Measurements from ENCODE around the gene FGF22. TPM values are rescaled to one million over a fixed set of nuclear protein-coding genes. Genes with fewer than 3 reads are reported as not detected.
A peak's percentile ranks its signal among the peaks of the same experiment; 100 is the strongest.

Gene FGF22
- total and polyA plus RNA-seq, 2 of the 8 experiments (the other 6 are each of a cell fraction or from before 2014, with no cell fraction given) = 0.44 to 1.7 TPM

- no peak overlapping the region for H2BK12ac ChIP-seq (ENCODE audit: low read depth, low read length)
- H3K4me2 ChIP-seq (ENCODE audit: insufficient read depth in 1 of 2, low read depth in 2 of 2, low read length in 2 of 2) = no peak overlapping the region
- no peaks in the 10 kb centered on the region for H3K4me1 ChIP-seq (replicated peaks in 1 of 4; ENCODE audit: control insufficient read depth in 3 of 4, insufficient read depth in 4 of 4, low read length in 3 of 4)
- DNase-seq (ENCODE audit: low read depth in 1 of 2, low spot score in 2 of 2) = no peak
- CTCF ChIA-PET (ENCODE audit: partially characterized antibody) = interaction anchor here (1.4 kb wide), 1 partner anchor 90 kb away, joined by 4 read pairs; no protein-coding TSS in a partner anchor
- H3K23ac ChIP-seq (ENCODE audit: insufficient read length) = no peak overlapping the region
- no peak overlapping the region for H4K91ac ChIP-seq (replicated peaks; ENCODE audit: insufficient read length, low read length)
- no peak overlapping the region for H3K9ac ChIP-seq (replicated peaks in 1 of 4; ENCODE audit: extremely low read depth in 1 of 4, low read depth in 3 of 4, low read length in 3 of 4)
- TF ChIP-seq SP2 (IDR thresholded peaks at IDR 0.05; ENCODE audit: low read length) = no peak
- no peak for TF ChIP-seq CTCF (IDR thresholded peaks at IDR 0.05; ENCODE audit: control extremely low read depth in 1 of 3, insufficient read depth in 1 of 3, low read depth in 1 of 3, low read length in 3 of 3)
- TF ChIP-seq CHD1 (IDR thresholded peaks at IDR 0.05; ENCODE audit: low read depth, low read length) = no peak
- no peak for TF ChIP-seq TBP (IDR thresholded peaks at IDR 0.05; ENCODE audit: low read depth, low read length)
- 0 out of 2 replicates have a peak, but pooled peaks have one; percentile 32 for TF ChIP-seq EGR1 (IDR thresholded peaks at IDR 0.05; ENCODE audit: borderline replicate concordance, low read depth, low read length)
- no peak for TF ChIP-seq NANOG (IDR thresholded peaks at IDR 0.05; ENCODE audit: insufficient read depth, low read depth, low read length, poor library complexity, severe bottlenecking)
- TF ChIP-seq NRF1 (IDR thresholded peaks at IDR 0.05; ENCODE audit: low read depth, low read length) = no peak
- TF ChIP-seq RBBP5 (IDR thresholded peaks at IDR 0.05; ENCODE audit: borderline replicate concordance, low read depth, low read length) = no peak
- no peak for TF ChIP-seq CBX5 (IDR thresholded peaks at IDR 0.05; ENCODE audit: low read depth, low read length)
- no peaks in the 10 kb centered on the region for H3K27me3 ChIP-seq (replicated peaks in 1 of 4; ENCODE audit: control insufficient read depth in 3 of 4, extremely low read depth in 1 of 4, insufficient read depth in 3 of 4, low read length in 3 of 4)
- H3K4ac ChIP-seq (replicated peaks; ENCODE audit: insufficient read length, low read depth, low read length) = no peak overlapping the region
- H4K8ac ChIP-seq (ENCODE audit: extremely low read depth, insufficient read depth, low read length) = no peak overlapping the region
- H2BK20ac ChIP-seq (ENCODE audit: low read length) = no peak overlapping the region
- H2BK120ac ChIP-seq (replicated peaks; ENCODE audit: low read depth, low read length) = no peak overlapping the region
- H2AK5ac ChIP-seq (ENCODE audit: low read depth, low read length) = no peak overlapping the region
- no peaks in the 10 kb centered on the region for H3K23me2 ChIP-seq (ENCODE audit: low read depth, low read length)
- H3K4me3 ChIP-seq (ENCODE audit: extremely low read depth in 1 of 4, insufficient read depth in 2 of 4, low read depth in 3 of 4, low read length in 4 of 4) = no peak overlapping the region
- no peak overlapping the region for H3K56ac ChIP-seq (replicated peaks; ENCODE audit: insufficient read length, low read depth, low read length)
- H3K18ac ChIP-seq (ENCODE audit: extremely low read depth, low read length) = no peak overlapping the region
- peaks cover 4 to 12% of the 10 kb centered on the region in 2 experiments for H4K20me1 ChIP-seq (replicated peaks in 1 of 2; ENCODE audit: control insufficient read depth in 1 of 2, insufficient read depth in 2 of 2, low read length in 2 of 2)
- no peak overlapping the region for H3K27ac ChIP-seq (ENCODE audit: low read depth, low read length)
- 94% methylated on average over 45 of the region's 48 CpGs; no CpG with 5 or more reads in 1 of the 2 experiments for WGBS, 2 experiments (ENCODE audit: extremely low coverage in 1 of 2, insufficient coverage in 1 of 2, insufficient read length in 1 of 2, insufficient replicate concordance in 2 of 2, low coverage in 1 of 2, low lambda C conversion rate in 2 of 2, missing lambda C conversion rate in 1 of 2)
- H3K14ac ChIP-seq (ENCODE audit: insufficient read length) = no peak overlapping the region
- no peaks in the 10 kb centered on the region for H3K9me3 ChIP-seq (ENCODE audit: insufficient read depth in 2 of 2, low read depth in 1 of 2, low read length in 1 of 2)
- no peak for FAIRE-seq
- H2BK15ac ChIP-seq (ENCODE audit: low read length) = no peak overlapping the region
- H2BK5ac ChIP-seq (ENCODE audit: low read depth, low read length) = no peak overlapping the region
- no peaks in the 10 kb centered on the region for H3K79me1 ChIP-seq (ENCODE audit: low read depth, low read length)
- H4K5ac ChIP-seq (ENCODE audit: insufficient read length, low read depth, low read length) = no peak overlapping the region
- H3K36me3 ChIP-seq (ENCODE audit: control insufficient read depth in 2 of 4, insufficient read depth in 4 of 4, low read length in 3 of 4) = peaks cover 0 to 62% (median 18%) of the 10 kb centered on the region in 4 experiments; a peak in 6 of 8 replicates
- no peaks in the 10 kb centered on the region; a peak in 1 of 4 replicates for H3K79me2 ChIP-seq (ENCODE audit: control insufficient read depth in 1 of 2, insufficient read depth in 2 of 2, low read length in 2 of 2)
- POLR2A ChIA-PET (ENCODE audit: partially characterized antibody) = interaction anchor here (0.9 to 2.3 kb wide), 3 partner anchors 10 to 73 kb away, joined by 3 to 9 read pairs (median 3); no protein-coding TSS in a partner anchor
- H2AFZ ChIP-seq (ENCODE audit: low read length) = no peak overlapping the region
These were observed 7.3 kb downstream of the FGF22 start for GRCh38 chr19:646779-647565.
